ENCODE measurements around the gene LACTBL1. TPM values are rescaled to one million over a fixed set of nuclear protein-coding genes. Genes with fewer than 3 reads are reported as not detected.
A peak's percentile ranks its signal among the peaks of the same experiment; 100 is the strongest.

The LACTBL1 gene
- total and polyA plus RNA-seq, 2 of the 8 experiments (the other 6 are each of a cell fraction or from before 2014, with no cell fraction given): not detected

DNA sequence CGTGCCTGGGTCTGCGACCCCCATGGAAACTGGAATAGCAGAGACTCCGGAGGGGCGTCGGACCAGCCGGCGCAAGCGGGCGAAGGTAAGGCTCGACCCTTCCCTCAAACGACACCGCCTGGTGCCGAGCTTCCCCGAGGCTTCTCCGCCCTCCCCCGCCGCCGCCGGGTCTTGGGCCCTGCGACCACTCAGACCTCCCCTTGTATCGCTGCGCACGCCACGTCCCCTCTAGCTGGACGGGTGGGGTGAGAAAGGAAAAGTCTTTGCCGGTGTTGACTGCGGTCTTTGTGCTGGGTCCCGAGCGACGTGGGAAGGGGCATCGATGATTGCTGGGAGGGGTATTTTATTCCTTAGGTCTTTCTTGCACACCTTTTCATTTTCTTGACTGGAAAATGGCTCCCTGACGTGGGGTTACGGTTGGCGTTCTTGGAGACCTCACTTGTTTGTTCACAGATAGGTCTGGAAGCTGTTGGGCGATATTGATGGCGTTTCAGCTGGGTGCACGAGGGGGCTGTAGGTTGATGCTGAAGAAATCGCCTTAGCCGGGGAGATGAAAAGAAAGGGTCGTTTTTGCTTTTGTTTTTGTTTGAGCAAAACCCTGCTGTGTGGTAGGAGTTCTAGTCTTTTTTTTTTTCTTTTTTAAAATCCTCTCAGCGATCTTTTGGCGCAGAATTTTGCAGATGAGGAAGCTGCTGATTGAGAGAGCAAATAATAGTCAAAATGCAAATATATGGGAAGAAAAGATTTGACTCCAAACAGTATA is 47.4 kb upstream of the LACTBL1 start (continued):
- TF ChIP-seq SP4 (IDR thresholded peaks at IDR 0.05; ENCODE audit: low read length) (no peak), CREB1 (IDR thresholded peaks at IDR 0.05) (no peak), POLR2A (IDR thresholded peaks at IDR 0.05; ENCODE audit: control extremely low read depth in 1 of 2, low read depth in 2 of 2, low read length in 2 of 2) (peak in 1 of 2 experiments; percentile 23; a peak in 1 of 3 replicates), EGR1 (IDR thresholded peaks at IDR 0.05; ENCODE audit: borderline replicate concordance, low read depth, low read length) (no peak), YY1 (IDR thresholded peaks at IDR 0.05; ENCODE audit: low read depth, low read length) (0 out of 2 replicates have a peak, but pooled peaks have one; percentile 20), SIRT6 (IDR thresholded peaks at IDR 0.05; ENCODE audit: low read length) (no peak), RAD21 (IDR thresholded peaks at IDR 0.05 in 1 of 2, conservative IDR thresholded peaks at IDR 0.05 in 1 of 2; ENCODE audit: low read depth in 2 of 2, low read length in 2 of 2) (no peak), EP300 (IDR thresholded peaks at IDR 0.05; ENCODE audit: borderline replicate concordance in 1 of 2, low read depth in 2 of 2, low read length in 2 of 2) (no peak), KDM5A (IDR thresholded peaks at IDR 0.05; ENCODE audit: low read length) (no peak), GABPA (IDR thresholded peaks at IDR 0.05; ENCODE audit: borderline replicate concordance, insufficient read depth, low read length) (no peak), CBX5 (IDR thresholded peaks at IDR 0.05; ENCODE audit: low read depth, low read length) (no peak), SAP30 (IDR thresholded peaks at IDR 0.05; ENCODE audit: insufficient read depth, insufficient replicate concordance, low read length) (peak; percentile 59), SIN3A (conservative IDR thresholded peaks at IDR 0.05 in 1 of 2, IDR thresholded peaks at IDR 0.05 in 1 of 2; ENCODE audit: low read depth in 1 of 2, low read length in 2 of 2) (peak in 1 of 2 experiments; percentile 17; a peak in 1 of 4 replicates), PHF8 (conservative IDR thresholded peaks at IDR 0.05; ENCODE audit: low read depth, low read length) (no peak)
- TF ChIP-seq, protein P1, sequence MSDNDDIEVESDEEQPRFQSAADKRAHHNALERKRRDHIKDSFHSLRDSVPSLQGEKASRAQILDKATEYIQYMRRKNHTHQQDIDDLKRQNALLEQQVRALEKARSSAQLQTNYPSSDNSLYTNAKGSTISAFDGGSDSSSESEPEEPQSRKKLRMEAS (IDR thresholded peaks at IDR 0.05): no peak

Measured in H1 (cell line).